Measurements from ENCODE around the gene RAVER1. TPM values are rescaled to one million over a fixed set of nuclear protein-coding genes. Genes with fewer than 3 reads are reported as not detected.

Gene RAVER1
- total and polyA plus RNA-seq, 2 of the 8 experiments (the other 6 are each of a cell fraction or from before 2014, with no cell fraction given) = 5.7 to 70.5 TPM

- H3K18ac ChIP-seq (ENCODE audit: extremely low read depth, low read length) = no peak overlapping the region
- no peak for FAIRE-seq
- DNase-seq (ENCODE audit: low read depth in 1 of 2, low spot score in 2 of 2) = no peak
- POLR2A ChIA-PET (ENCODE audit: partially characterized antibody) = interaction anchor here (0.6 to 1.2 kb wide), 4 partner anchors 9 to 72 kb away, joined by 3 to 5 read pairs (median 3); partner anchors contain the start of gene ICAM1
- H3K9ac ChIP-seq (replicated peaks in 1 of 4; ENCODE audit: extremely low read depth in 1 of 4, low read depth in 3 of 4, low read length in 3 of 4) = no peak overlapping the region
- H3K56ac ChIP-seq (replicated peaks; ENCODE audit: insufficient read length, low read depth, low read length) = no peak overlapping the region
- H3K4me3 ChIP-seq (ENCODE audit: extremely low read depth in 1 of 4, insufficient read depth in 2 of 4, low read depth in 3 of 4, low read length in 4 of 4) = no peak overlapping the region
- H2BK12ac ChIP-seq (ENCODE audit: low read depth, low read length) = no peak overlapping the region
- no peak overlapping the region for H2AK5ac ChIP-seq (ENCODE audit: low read depth, low read length)
- no peaks in the 10 kb centered on the region; the same call in 1 of the 2 replicates for H3K79me1 ChIP-seq (ENCODE audit: low read depth, low read length)
- no peaks in the 10 kb centered on the region; the same call in 1 of the 2 replicates for H3K23me2 ChIP-seq (ENCODE audit: low read depth, low read length)
- H3K27ac ChIP-seq (ENCODE audit: low read depth, low read length) = no peak overlapping the region
- H3K4me1 ChIP-seq (replicated peaks in 1 of 4; ENCODE audit: control insufficient read depth in 3 of 4, insufficient read depth in 4 of 4, low read length in 3 of 4) = peaks cover 0 to 6% (median 4%) of the 10 kb centered on the region in 4 experiments; a peak in 4 of 7 replicates
- CTCF ChIA-PET (ENCODE audit: partially characterized antibody) = interaction anchor here (0.5 to 1.9 kb wide), 5 partner anchors 9 to 85 kb away, joined by 3 to 4 read pairs (median 3); no protein-coding TSS in a partner anchor
- no peak overlapping the region for H3K14ac ChIP-seq (ENCODE audit: insufficient read length)
- no peaks in the 10 kb centered on the region for H4K20me1 ChIP-seq (replicated peaks in 1 of 2; ENCODE audit: control insufficient read depth in 1 of 2, insufficient read depth in 2 of 2, low read length in 2 of 2)
- H2BK15ac ChIP-seq (ENCODE audit: low read length) = no peak overlapping the region
- no peak overlapping the region for H3K23ac ChIP-seq (ENCODE audit: insufficient read length)
- no peak overlapping the region for H2BK20ac ChIP-seq (ENCODE audit: low read length)
- H2BK5ac ChIP-seq (ENCODE audit: low read depth, low read length) = no peak overlapping the region
- H3K4ac ChIP-seq (replicated peaks; ENCODE audit: insufficient read length, low read depth, low read length) = no peak overlapping the region
- no peaks in the 10 kb centered on the region; a peak in 1 of 8 replicates for H3K36me3 ChIP-seq (ENCODE audit: control insufficient read depth in 2 of 4, insufficient read depth in 4 of 4, low read length in 3 of 4)
- no peak overlapping the region for H2BK120ac ChIP-seq (replicated peaks; ENCODE audit: low read depth, low read length)
- no peak overlapping the region for H4K8ac ChIP-seq (ENCODE audit: extremely low read depth, insufficient read depth, low read length)
- H3K9me3 ChIP-seq (ENCODE audit: insufficient read depth in 2 of 2, low read depth in 1 of 2, low read length in 1 of 2) = no peaks in the 10 kb centered on the region
- H4K91ac ChIP-seq (replicated peaks; ENCODE audit: insufficient read length, low read length) = no peak overlapping the region
- WGBS, 2 experiments (ENCODE audit: extremely low coverage in 1 of 2, insufficient coverage in 1 of 2, insufficient read length in 1 of 2, insufficient replicate concordance in 2 of 2, low coverage in 1 of 2, low lambda C conversion rate in 2 of 2, missing lambda C conversion rate in 1 of 2) = 89% methylated on average over 2 of the region's 2 CpGs; no CpG with 5 or more reads in 1 of the 2 experiments
- H3K79me2 ChIP-seq (ENCODE audit: control insufficient read depth in 1 of 2, insufficient read depth in 2 of 2, low read length in 2 of 2) = no peaks in the 10 kb centered on the region
- no peaks in the 10 kb centered on the region for H3K27me3 ChIP-seq (replicated peaks in 1 of 4; ENCODE audit: control insufficient read depth in 3 of 4, extremely low read depth in 1 of 4, insufficient read depth in 3 of 4, low read length in 3 of 4)
- H2AFZ ChIP-seq (ENCODE audit: low read length) = no peak overlapping the region
- H3K4me2 ChIP-seq (ENCODE audit: insufficient read depth in 1 of 2, low read depth in 2 of 2, low read length in 2 of 2) = no peak overlapping the region
- H4K5ac ChIP-seq (ENCODE audit: insufficient read length, low read depth, low read length) = no peak overlapping the region
- TF ChIP-seq BCL11A (IDR thresholded peaks at IDR 0.05; ENCODE audit: low read depth in 2 of 2, low read length in 2 of 2) (no peak), EGR1 (IDR thresholded peaks at IDR 0.05; ENCODE audit: borderline replicate concordance, low read depth, low read length) (no peak), KDM5A (IDR thresholded peaks at IDR 0.05; ENCODE audit: low read length) (no peak), TEAD4 (IDR thresholded peaks at IDR 0.05; ENCODE audit: low read depth, low read length) (no peak), HDAC6 (IDR thresholded peaks at IDR 0.05; ENCODE audit: low read depth, low read length) (no peak), CHD2 (IDR thresholded peaks at IDR 0.05; ENCODE audit: low read length) (no peak), HDAC2 (IDR thresholded peaks at IDR 0.05; ENCODE audit: borderline replicate concordance in 1 of 2, low read depth in 2 of 2, low read length in 2 of 2) (no peak), CREB1 (IDR thresholded peaks at IDR 0.05) (no peak), CBX8 (IDR thresholded peaks at IDR 0.05; ENCODE audit: borderline replicate concordance, low read depth, low read length) (no peak), ZNF274 (IDR thresholded peaks at IDR 0.05; ENCODE audit: borderline replicate concordance, extremely low read depth, low read length) (no peak), USF2 (IDR thresholded peaks at IDR 0.05; ENCODE audit: low read length) (no peak)
Measured at GRCh38 chr19:10343495-10343894, 10.2 kb upstream of the RAVER1 start.

All from H1 (cell line).